ENCODE results near the gene GUCD1.

GUCD1 gene

GRCh38 chr22:24589518-24590030 lies 34.6 kb upstream of the GUCD1 start:
- no peak for DNase-seq

- no peak for DNase-seq
Observed at GRCh38 chr22:24588757-24589481, 34.0 kb upstream of the GUCD1 start.

GRCh38 chr22:24588381-24588756 lies 33.4 kb upstream of the GUCD1 start:
- no peak for DNase-seq

GRCh38 chr22:24587948-24588347 lies 33.0 kb upstream of the GUCD1 start:
- DNase-seq = no peak

GRCh38 chr22:24587251-24587650 lies 32.3 kb upstream of the GUCD1 start:
- no peak for DNase-seq

GRCh38 chr22:24585927-24586546 lies 31.1 kb upstream of the GUCD1 start:
- no peak for DNase-seq

- no peak for DNase-seq
Observed at GRCh38 chr22:24585461-24585860, 30.5 kb upstream of the GUCD1 start.

GRCh38 chr22:24584871-24585411 lies 30.0 kb upstream of the GUCD1 start:
- no peak for DNase-seq

- DNase-seq = no peak
Observed at GRCh38 chr22:24584166-24584790, 29.3 kb upstream of the GUCD1 start.

GRCh38 chr22:24583221-24584165 lies 28.6 kb upstream of the GUCD1 start:
- peak; percentile 69 for DNase-seq

GRCh38 chr22:24582056-24582814 lies 27.3 kb upstream of the GUCD1 start:
- no peak for DNase-seq

GRCh38 chr22:24580276-24580675 lies 25.3 kb upstream of the GUCD1 start:
- DNase-seq = no peak

- DNase-seq = no peak
Observed at GRCh38 chr22:24579258-24579601, 24.3 kb upstream of the GUCD1 start.

GRCh38 chr22:24578355-24579257 lies 23.7 kb upstream of the GUCD1 start:
- DNase-seq = peak; percentile 34

- DNase-seq = no peak
Observed at GRCh38 chr22:24576778-24577177, 21.8 kb upstream of the GUCD1 start.

- no peak for DNase-seq
Observed at GRCh38 chr22:24571266-24571665, 16.3 kb upstream of the GUCD1 start.

- DNase-seq = no peak
Observed at GRCh38 chr22:24567668-24568067, 12.7 kb upstream of the GUCD1 start.

- DNase-seq = no peak
Observed at GRCh38 chr22:24566899-24567511, 12.1 kb upstream of the GUCD1 start.

GRCh38 chr22:24565077-24565476 lies 10.1 kb upstream of the GUCD1 start:
- DNase-seq = no peak

GRCh38 chr22:24564376-24565058 lies 9.6 kb upstream of the GUCD1 start:
- DNase-seq = no peak

All from DMS153 (cell line).